K562 (cell line): ENCODE results near the gene MTMR3. TPM values are rescaled to one million over a fixed set of nuclear protein-coding genes. Genes with fewer than 3 reads are reported as not detected.

Source experiments
- CBX5 ChIP-seq: IDR thresholded peaks from 2 replicates; pipeline ENCODE4 v1.6.1; 2014; ENCODE audit warnings: low read depth, borderline replicate concordance
- DEAF1 ChIP-seq: fragments of 450-650 bp; formaldehyde crosslinking; IDR thresholded peaks from 2 replicates; pipeline ENCODE4 v1.4.0; 2020; ENCODE audit warnings: mild to moderate bottlenecking, moderate library complexity
- ETS2 ChIP-seq: IDR thresholded peaks from 2 replicates; pipeline ENCODE4 v1.6.1; 2016; ENCODE audit warnings: borderline replicate concordance, missing genetic modification characterization, mild to moderate bottlenecking, moderate library complexity, missing compliant biosample characterization; ENCODE audit not compliant: poor library complexity, severe bottlenecking
- HMG20A ChIP-seq: fragments of 450-650 bp; formaldehyde crosslinking; conservative IDR thresholded peaks from 2 replicates; pipeline ENCODE4 v1.4.0; 2020; ENCODE audit warnings: mild to moderate bottlenecking, mixed read lengths
- MXI1 ChIP-seq: IDR thresholded peaks from 2 replicates; pipeline ENCODE4 v1.6.1; 2011; ENCODE audit warnings: low read depth, mild to moderate bottlenecking, improper control_type of control experiment, low read length
- NCOA1 ChIP-seq: fragments of 450-650 bp; IDR thresholded peaks from 2 replicates; pipeline ENCODE4 v1.6.1; 2016; ENCODE audit warnings: low read depth
- NRF1 ChIP-seq, 2 experiments: fragments of 450-650 bp; IDR thresholded peaks in 1 of 2; conservative IDR thresholded peaks in 1 of 2; 2 replicates each; pipeline ENCODE4 v1.6.1; 2014; ENCODE audit warnings: mild to moderate bottlenecking in 2 of 2
- RBBP5 ChIP-seq: fragments of 200-600 bp; sonication (generic); IDR thresholded peaks from 2 replicates; pipeline ENCODE4 v1.6.1; 2012; ENCODE audit warnings: borderline replicate concordance, mild to moderate bottlenecking, low read length, control low read depth, inconsistent platforms; ENCODE audit not compliant: insufficient read depth, poor library complexity, severe bottlenecking
- RBM15 ChIP-seq: fragments of 200-400 bp; formaldehyde crosslinking; IDR thresholded peaks from 2 replicates; pipeline ENCODE4 v1.6.1; 2018; ENCODE audit warnings: mild to moderate bottlenecking, low read length, moderate library complexity; ENCODE audit not compliant: insufficient read depth
- RERE ChIP-seq: sonication (generic); formaldehyde crosslinking; IDR thresholded peaks from 2 replicates; pipeline ENCODE4 v1.8.0; 2023; ENCODE audit warnings: missing genetic modification reagents, mild to moderate bottlenecking, borderline replicate concordance
- RFX1 ChIP-seq: fragments of 450-650 bp; IDR thresholded peaks from 2 replicates; pipeline ENCODE4 v1.6.1; 2016; ENCODE audit warnings: mild to moderate bottlenecking, moderate library complexity
- ZNF764 ChIP-seq: fragments of 250-450 bp; sonication (Bioruptor Pico); IDR thresholded peaks from 2 replicates; pipeline ENCODE4 v1.4.0; 2020; ENCODE audit warnings: low read depth, mild to moderate bottlenecking, moderate library complexity
- polyA plus RNA-seq, 8 experiments: library from polyadenylated mRNA; depleted of rRNA in 4 of 8; stranded (reverse) in 5 of 8; unstranded in 3 of 8; fragments of >200 nt; fragmentation: Nextera tagmentation in 2 of 8; fragmentation: Illumina TruSeq in 1 of 8; extraction: Ambion mirVana in 2 of 8; extraction: Trizol in 1 of 8; gene quantifications; 2 replicates each; pipeline versions ENCODE4 v1.2.1 to v1.2.3, GENCODE V29; 2011 to 2014; ENCODE audit warnings: inconsistent platforms in 1 of 8, missing spikeins in 1 of 8
- total RNA-seq, 7 experiments: library from RNA; depleted of rRNA in 6 of 7; stranded (reverse); fragments of >200 nt in 6 of 7; fragmentation: Illumina TruSeq in 2 of 7; extraction: Trizol in 2 of 7; gene quantifications; 2 replicates each; pipeline versions ENCODE4 v1.2.1 to v1.2.3, GENCODE V29; 2011 to 2021; ENCODE audit warnings: low replicate concordance in 1 of 7
- TF ChIP-seq, protein P1 (sequence below): sonication (generic); formaldehyde crosslinking; IDR thresholded peaks from 2 replicates; pipeline ENCODE4 v1.8.0; 2023; ENCODE audit warnings: mild to moderate bottlenecking, missing genetic modification reagents
- TF ChIP-seq, protein P2 (sequence below): sonication (generic); formaldehyde crosslinking; IDR thresholded peaks from 2 replicates; pipeline ENCODE4 v1.8.0; 2022; ENCODE audit warnings: mild to moderate bottlenecking, missing genetic modification reagents
- TF ChIP-seq, protein P3 (sequence below): fragments of 250-450 bp; sonication (Bioruptor Pico); IDR thresholded peaks from 2 replicates; pipeline ENCODE4 v1.9.0; 2021; ENCODE audit warnings: mild to moderate bottlenecking
- TF ChIP-seq, protein P4 (sequence below): fragments of 450-650 bp; IDR thresholded peaks from 2 replicates; pipeline ENCODE4 v1.6.1; 2016; ENCODE audit warnings: low read depth, mild to moderate bottlenecking, moderate library complexity

Gene MTMR3
- total and polyA plus RNA-seq, 9 of the 15 experiments (the other 6 are each of a cell fraction or from before 2014, with no cell fraction given) = 1.6 to 13.7 (median 7.9) TPM

DNA sequence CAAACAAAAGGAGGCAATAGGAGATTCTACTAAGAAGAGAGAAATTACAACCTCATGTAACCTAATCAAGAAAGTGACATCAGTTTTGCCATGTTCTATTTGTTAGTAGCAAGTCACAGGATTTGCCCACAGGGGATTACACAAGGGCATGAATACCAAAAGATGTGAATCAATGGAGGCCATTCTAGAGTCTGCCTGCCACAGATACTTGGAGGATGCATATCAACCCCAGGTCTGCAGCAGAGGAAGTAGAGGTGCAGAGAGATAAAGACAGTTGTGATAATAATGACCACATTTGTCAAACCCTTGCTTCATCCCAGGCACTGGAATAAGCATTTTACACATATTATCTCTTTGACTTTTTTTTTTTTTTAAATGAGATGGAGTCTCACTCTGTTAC lies 42.5 kb upstream of the MTMR3 start (continued):
- no peak for TF ChIP-seq RERE
- TF ChIP-seq MXI1 = no peak
- TF ChIP-seq, protein P1, sequence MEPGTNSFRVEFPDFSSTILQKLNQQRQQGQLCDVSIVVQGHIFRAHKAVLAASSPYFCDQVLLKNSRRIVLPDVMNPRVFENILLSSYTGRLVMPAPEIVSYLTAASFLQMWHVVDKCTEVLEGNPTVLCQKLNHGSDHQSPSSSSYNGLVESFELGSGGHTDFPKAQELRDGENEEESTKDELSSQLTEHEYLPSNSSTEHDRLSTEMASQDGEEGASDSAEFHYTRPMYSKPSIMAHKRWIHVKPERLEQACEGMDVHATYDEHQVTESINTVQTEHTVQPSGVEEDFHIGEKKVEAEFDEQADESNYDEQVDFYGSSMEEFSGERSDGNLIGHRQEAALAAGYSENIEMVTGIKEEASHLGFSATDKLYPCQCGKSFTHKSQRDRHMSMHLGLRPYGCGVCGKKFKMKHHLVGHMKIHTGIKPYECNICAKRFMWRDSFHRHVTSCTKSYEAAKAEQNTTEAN (CRISPR knock-in tag) = no peak
- no peak for TF ChIP-seq ZNF764
- TF ChIP-seq CBX5 = no peak
- TF ChIP-seq RFX1 = no peak
- TF ChIP-seq HMG20A (CRISPR knock-in tag) = no peak
- TF ChIP-seq ETS2 (tag) = no peak
- TF ChIP-seq, protein P2, sequence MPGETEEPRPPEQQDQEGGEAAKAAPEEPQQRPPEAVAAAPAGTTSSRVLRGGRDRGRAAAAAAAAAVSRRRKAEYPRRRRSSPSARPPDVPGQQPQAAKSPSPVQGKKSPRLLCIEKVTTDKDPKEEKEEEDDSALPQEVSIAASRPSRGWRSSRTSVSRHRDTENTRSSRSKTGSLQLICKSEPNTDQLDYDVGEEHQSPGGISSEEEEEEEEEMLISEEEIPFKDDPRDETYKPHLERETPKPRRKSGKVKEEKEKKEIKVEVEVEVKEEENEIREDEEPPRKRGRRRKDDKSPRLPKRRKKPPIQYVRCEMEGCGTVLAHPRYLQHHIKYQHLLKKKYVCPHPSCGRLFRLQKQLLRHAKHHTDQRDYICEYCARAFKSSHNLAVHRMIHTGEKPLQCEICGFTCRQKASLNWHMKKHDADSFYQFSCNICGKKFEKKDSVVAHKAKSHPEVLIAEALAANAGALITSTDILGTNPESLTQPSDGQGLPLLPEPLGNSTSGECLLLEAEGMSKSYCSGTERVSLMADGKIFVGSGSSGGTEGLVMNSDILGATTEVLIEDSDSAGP = no peak
- TF ChIP-seq NRF1 (conservative IDR thresholded peaks at IDR 0.05 in 1 of 2, IDR thresholded peaks at IDR 0.05 in 1 of 2) = no peak
- no peak for TF ChIP-seq NCOA1
- no peak for TF ChIP-seq RBM15
- TF ChIP-seq, protein P3, sequence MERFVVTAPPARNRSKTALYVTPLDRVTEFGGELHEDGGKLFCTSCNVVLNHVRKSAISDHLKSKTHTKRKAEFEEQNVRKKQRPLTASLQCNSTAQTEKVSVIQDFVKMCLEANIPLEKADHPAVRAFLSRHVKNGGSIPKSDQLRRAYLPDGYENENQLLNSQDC (CRISPR knock-in tag) = no peak
- no peak for TF ChIP-seq RBBP5
- no peak for TF ChIP-seq DEAF1 (CRISPR knock-in tag)
- TF ChIP-seq, protein P4, sequence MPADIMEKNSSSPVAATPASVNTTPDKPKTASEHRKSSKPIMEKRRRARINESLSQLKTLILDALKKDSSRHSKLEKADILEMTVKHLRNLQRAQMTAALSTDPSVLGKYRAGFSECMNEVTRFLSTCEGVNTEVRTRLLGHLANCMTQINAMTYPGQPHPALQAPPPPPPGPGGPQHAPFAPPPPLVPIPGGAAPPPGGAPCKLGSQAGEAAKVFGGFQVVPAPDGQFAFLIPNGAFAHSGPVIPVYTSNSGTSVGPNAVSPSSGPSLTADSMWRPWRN = no peak
